Tibial nerve (tissue), 4 donors: ENCODE measurements around the gene MAMDC4. TPM values are rescaled to one million over a fixed set of nuclear protein-coding genes. Genes with fewer than 3 reads are reported as not detected.
A peak's percentile ranks its signal among the peaks of the same experiment; 100 is the strongest.

ENCODE experiments used
- DNase-seq, 2 donors: peaks; one replicate each; pipeline ENCODE4 v3.0.0-alpha.2; 2019; ENCODE audit warnings: low spot score in 2 of 2
- H3K27ac ChIP-seq, 4 donors: fragments of 200-600 bp; sonication (generic) in 3 of 4; one replicate each; pipeline ENCODE4 v1.5.1; 2017 to 2019; ENCODE audit warnings: mild to moderate bottlenecking in 1 of 4
- H3K27me3 ChIP-seq, 2 donors: fragments of 200-600 bp; sonication (generic) in 1 of 2; one replicate each; pipeline versions ENCODE4 v1.5.1 to v1.6.0; 2017 to 2019
- H3K36me3 ChIP-seq, 3 donors: fragments of 200-600 bp; sonication (generic); one replicate each; pipeline ENCODE4 v1.5.1; 2018 to 2019
- H3K4me1 ChIP-seq, 4 donors: fragments of 200-600 bp; sonication (generic) in 3 of 4; one replicate each; pipeline ENCODE4 v1.5.1; 2017 to 2019
- H3K4me3 ChIP-seq, 4 donors: fragments of 200-600 bp; sonication (generic) in 3 of 4; one replicate each; pipeline ENCODE4 v1.5.1; 2017 to 2019; ENCODE audit warnings: mild to moderate bottlenecking in 1 of 4, moderate library complexity in 1 of 4
- H3K9me3 ChIP-seq, 4 donors: fragments of 200-600 bp; sonication (generic) in 3 of 4; one replicate each; pipeline ENCODE4 v1.5.1; 2017 to 2019
- CTCF ChIP-seq, 5 experiments: fragments of 200-600 bp in 3 of 5; fragments of 450-650 bp in 2 of 5; sonication (generic) in 3 of 5; IDR thresholded peaks; one replicate each; pipeline ENCODE4 v1.5.1; 2016 to 2019; ENCODE audit warnings: antibody characterized with exemption in 5 of 5, mild to moderate bottlenecking in 3 of 5, moderate library complexity in 2 of 5
- EP300 ChIP-seq, 2 donors: sonication (generic); formaldehyde crosslinking; IDR thresholded peaks; one replicate each; pipeline ENCODE4 v1.6.1; 2017; ENCODE audit warnings: antibody characterized with exemption in 2 of 2, mild to moderate bottlenecking in 1 of 2
- POLR2A ChIP-seq, 2 donors: fragments of 450-650 bp; IDR thresholded peaks; one replicate each; pipeline ENCODE4 v1.6.1; 2017; ENCODE audit warnings: antibody characterized with exemption in 2 of 2, mild to moderate bottlenecking in 2 of 2, moderate library complexity in 2 of 2
- WGBS, 2 donors: methylation state at CpG; one replicate each; pipeline ENCODE4 v1.1.5; 2018; 5-methylcytosine and 5-hydroxymethylcytosine counted together
- total RNA-seq, 4 donors: library from RNA; depleted of rRNA; stranded (reverse); fragments of >200 nt; gene quantifications; one replicate each; pipeline ENCODE4 v1.1.0, GENCODE V29; 2016

Gene MAMDC4
- total RNA-seq, 4 donors from 2014 or later: 1.5 to 8.1 (median 4.4) TPM

GRCh38 chr9:136890661-136891060, 38.5 kb downstream of the MAMDC4 start:
- WGBS, 2 donors: 81 to 85% methylated on average over 13 of the region's 13 CpGs
- H3K4me1 ChIP-seq: peaks cover 0 to 20% (median 14%) of the 10 kb centered on the region in 4 donors
- H3K9me3 ChIP-seq: no peaks in the 10 kb centered on the region
- H3K4me3 ChIP-seq: no peak overlapping the region
- no peak for DNase-seq
- TF ChIP-seq EP300 (IDR thresholded peaks at IDR 0.05) (no peak), POLR2A (IDR thresholded peaks at IDR 0.05) (no peak), CTCF (IDR thresholded peaks at IDR 0.05) (no peak)
- H3K36me3 ChIP-seq: peaks cover 0 to 30% (median 0%) of the 10 kb centered on the region in 3 donors
- H3K27ac ChIP-seq: no peak overlapping the region
- no peaks in the 10 kb centered on the region for H3K27me3 ChIP-seq

GRCh38 chr9:136896027-136896426, 43.9 kb downstream of the MAMDC4 start:
- Histone ChIP-seq H3K27ac (no peak overlapping the region), H3K36me3 (peaks cover 0 to 43% (median 0%) of the 10 kb centered on the region in 3 donors), H3K27me3 (no peaks in the 10 kb centered on the region), H3K4me3 (no peak overlapping the region), H3K9me3 (no peaks in the 10 kb centered on the region), H3K4me1 (peaks cover 0 to 5% (median 1%) of the 10 kb centered on the region in 4 donors)
- no peak for TF ChIP-seq CTCF (IDR thresholded peaks at IDR 0.05)
- TF ChIP-seq EP300 (IDR thresholded peaks at IDR 0.05): no peak
- TF ChIP-seq POLR2A (IDR thresholded peaks at IDR 0.05): no peak
- DNase-seq: no peak
- 81 to 83% methylated on average over 11 of the region's 11 CpGs for WGBS, 2 donors

- TF ChIP-seq POLR2A (IDR thresholded peaks at IDR 0.05) (no peak), CTCF (IDR thresholded peaks at IDR 0.05) (no peak), EP300 (IDR thresholded peaks at IDR 0.05) (no peak)
Observed at GRCh38 chr9:136898483-136899100, 46.4 kb downstream of the MAMDC4 start.

GRCh38 chr9:136899196-136899595, 47.0 kb downstream of the MAMDC4 start:
- Histone ChIP-seq H3K4me3 (no peak overlapping the region), H3K4me1 (peaks cover 0 to 32% (median 27%) of the 10 kb centered on the region in 4 donors), H3K27me3 (no peaks in the 10 kb centered on the region), H3K27ac (no peak overlapping the region), H3K36me3 (peaks cover 0 to 40% (median 0%) of the 10 kb centered on the region in 3 donors), H3K9me3 (no peaks in the 10 kb centered on the region)
- WGBS, 2 donors: 62 to 75% methylated on average over 9 of the region's 9 CpGs
- no peak for TF ChIP-seq POLR2A (IDR thresholded peaks at IDR 0.05)
- no peak for TF ChIP-seq CTCF (IDR thresholded peaks at IDR 0.05)
- no peak for TF ChIP-seq EP300 (IDR thresholded peaks at IDR 0.05)
- no peak for DNase-seq

More at GRCh38 chr9:136898483-136899100, 46.4 kb downstream of the MAMDC4 start:
- 94% methylated on average over 18 to 21 of the region's 21 CpGs for whole genome bisulfite sequencing, 2 donors
- no peak for DNase-seq
- H3K27ac ChIP-seq: no peak overlapping the region
- H3K36me3 ChIP-seq: peaks cover 0 to 41% (median 0%) of the 10 kb centered on the region in 3 donors
- H3K4me1 ChIP-seq: peaks cover 0 to 28% (median 24%) of the 10 kb centered on the region in 4 donors
- H3K27me3 ChIP-seq: no peaks in the 10 kb centered on the region
- no peak overlapping the region for H3K4me3 ChIP-seq
- H3K9me3 ChIP-seq: no peaks in the 10 kb centered on the region

- Histone ChIP-seq H3K27ac (peak overlapping the region in 2 of 4 donors; percentile 77 to 90), H3K27me3 (no peaks in the 10 kb centered on the region), H3K4me3 (no peak overlapping the region), H3K4me1 (peaks cover 0 to 32% (median 27%) of the 10 kb centered on the region in 4 donors), H3K9me3 (no peaks in the 10 kb centered on the region), H3K36me3 (peaks cover 0 to 28% (median 0%) of the 10 kb centered on the region in 3 donors)
- TF ChIP-seq CTCF (IDR thresholded peaks at IDR 0.05): no peak
- no peak for TF ChIP-seq EP300 (IDR thresholded peaks at IDR 0.05)
- TF ChIP-seq POLR2A (IDR thresholded peaks at IDR 0.05): no peak
- 84 to 96% methylated on average over 10 of the region's 10 CpGs for WGBS, 2 donors
- DNase-seq: no peak
Observed at GRCh38 chr9:136900556-136900955, 48.4 kb downstream of the MAMDC4 start.
